Transverse colon (tissue), 4 donors: ENCODE results near the gene JAZF1.

Experiments
- POLR2AphosphoS5 ChIP-seq, 3 donors: sonication (generic); formaldehyde crosslinking; IDR thresholded peaks; one replicate each; pipeline ENCODE4 v1.6.1; 2016; ENCODE audit warnings: antibody characterized with exemption in 3 of 3
- TF ChIP-seq, protein P1 (sequence below), 5 experiments: fragments of 200-600 bp in 3 of 5; fragments of 450-650 bp in 2 of 5; sonication (generic) in 3 of 5; IDR thresholded peaks; 1 replicate in 2 of 5; 2 replicates in 3 of 5; pipeline ENCODE4 v1.5.1; 2016 to 2017; ENCODE audit warnings: antibody characterized with exemption in 5 of 5, inconsistent platforms in 3 of 5, mild to moderate bottlenecking in 2 of 5, moderate library complexity in 1 of 5

DNA sequence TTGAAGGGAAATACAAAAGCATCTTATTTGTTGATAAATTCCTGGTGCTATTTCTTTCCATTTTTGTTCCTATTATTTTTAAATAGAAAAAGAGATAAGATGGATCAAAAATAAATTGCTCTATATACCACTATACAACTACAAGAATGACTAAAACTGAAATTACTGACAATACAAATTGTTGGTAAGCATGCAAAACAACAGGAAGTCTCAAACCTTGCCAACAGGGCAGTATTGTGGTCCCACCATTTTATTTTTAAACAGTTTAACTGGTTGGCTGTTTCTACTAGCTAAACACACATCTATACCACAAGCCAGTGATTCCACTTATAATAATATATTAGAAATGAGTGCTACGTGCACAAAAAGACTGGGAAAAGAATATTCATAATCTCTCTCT, 213.0 kb downstream of the JAZF1 start:
- TF ChIP-seq POLR2AphosphoS5 (IDR thresholded peaks at IDR 0.05) = no peak
- TF ChIP-seq, protein P1, sequence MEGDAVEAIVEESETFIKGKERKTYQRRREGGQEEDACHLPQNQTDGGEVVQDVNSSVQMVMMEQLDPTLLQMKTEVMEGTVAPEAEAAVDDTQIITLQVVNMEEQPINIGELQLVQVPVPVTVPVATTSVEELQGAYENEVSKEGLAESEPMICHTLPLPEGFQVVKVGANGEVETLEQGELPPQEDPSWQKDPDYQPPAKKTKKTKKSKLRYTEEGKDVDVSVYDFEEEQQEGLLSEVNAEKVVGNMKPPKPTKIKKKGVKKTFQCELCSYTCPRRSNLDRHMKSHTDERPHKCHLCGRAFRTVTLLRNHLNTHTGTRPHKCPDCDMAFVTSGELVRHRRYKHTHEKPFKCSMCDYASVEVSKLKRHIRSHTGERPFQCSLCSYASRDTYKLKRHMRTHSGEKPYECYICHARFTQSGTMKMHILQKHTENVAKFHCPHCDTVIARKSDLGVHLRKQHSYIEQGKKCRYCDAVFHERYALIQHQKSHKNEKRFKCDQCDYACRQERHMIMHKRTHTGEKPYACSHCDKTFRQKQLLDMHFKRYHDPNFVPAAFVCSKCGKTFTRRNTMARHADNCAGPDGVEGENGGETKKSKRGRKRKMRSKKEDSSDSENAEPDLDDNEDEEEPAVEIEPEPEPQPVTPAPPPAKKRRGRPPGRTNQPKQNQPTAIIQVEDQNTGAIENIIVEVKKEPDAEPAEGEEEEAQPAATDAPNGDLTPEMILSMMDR (IDR thresholded peaks at IDR 0.05) = no peak
